Body of pancreas (tissue), 4 donors: ENCODE results near the gene RTF2.

Source experiments
- POLR2A ChIP-seq, 3 donors: fragments of 450-650 bp; IDR thresholded peaks; one replicate each; pipeline ENCODE4 v1.6.1; 2016; ENCODE audit warnings: antibody characterized with exemption in 3 of 3, mild to moderate bottlenecking in 2 of 3
- TF ChIP-seq, protein P1 (sequence below), 7 experiments: fragments of 450-650 bp in 4 of 7; fragments of 200-600 bp in 3 of 7; sonication (generic) in 3 of 7; IDR thresholded peaks; one replicate each; pipeline ENCODE4 v1.5.1; 2016 to 2019; ENCODE audit warnings: antibody characterized with exemption in 7 of 7

DNA sequence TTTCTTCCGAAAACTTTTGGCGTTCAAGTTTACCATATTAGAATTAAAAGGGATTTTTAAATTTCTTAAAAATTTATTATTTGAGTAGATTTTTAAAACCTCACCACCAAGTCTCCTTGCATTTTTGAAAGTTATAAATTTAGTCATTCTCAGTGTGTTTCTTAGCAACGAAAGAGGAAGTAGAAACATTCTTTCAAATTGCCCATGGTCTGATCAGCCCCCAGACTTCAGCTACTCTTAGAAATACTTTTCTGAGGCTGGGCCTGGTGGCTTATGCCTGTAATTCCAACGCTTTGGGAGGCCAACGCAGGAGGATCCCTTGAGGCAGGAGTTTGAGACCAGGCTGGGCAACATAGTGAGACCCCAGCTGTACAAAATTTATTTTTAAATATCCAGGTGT, 15.1 kb upstream of the RTF2 start:
- TF ChIP-seq, protein P1, sequence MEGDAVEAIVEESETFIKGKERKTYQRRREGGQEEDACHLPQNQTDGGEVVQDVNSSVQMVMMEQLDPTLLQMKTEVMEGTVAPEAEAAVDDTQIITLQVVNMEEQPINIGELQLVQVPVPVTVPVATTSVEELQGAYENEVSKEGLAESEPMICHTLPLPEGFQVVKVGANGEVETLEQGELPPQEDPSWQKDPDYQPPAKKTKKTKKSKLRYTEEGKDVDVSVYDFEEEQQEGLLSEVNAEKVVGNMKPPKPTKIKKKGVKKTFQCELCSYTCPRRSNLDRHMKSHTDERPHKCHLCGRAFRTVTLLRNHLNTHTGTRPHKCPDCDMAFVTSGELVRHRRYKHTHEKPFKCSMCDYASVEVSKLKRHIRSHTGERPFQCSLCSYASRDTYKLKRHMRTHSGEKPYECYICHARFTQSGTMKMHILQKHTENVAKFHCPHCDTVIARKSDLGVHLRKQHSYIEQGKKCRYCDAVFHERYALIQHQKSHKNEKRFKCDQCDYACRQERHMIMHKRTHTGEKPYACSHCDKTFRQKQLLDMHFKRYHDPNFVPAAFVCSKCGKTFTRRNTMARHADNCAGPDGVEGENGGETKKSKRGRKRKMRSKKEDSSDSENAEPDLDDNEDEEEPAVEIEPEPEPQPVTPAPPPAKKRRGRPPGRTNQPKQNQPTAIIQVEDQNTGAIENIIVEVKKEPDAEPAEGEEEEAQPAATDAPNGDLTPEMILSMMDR (IDR thresholded peaks at IDR 0.05), result no peak
- TF ChIP-seq POLR2A (IDR thresholded peaks at IDR 0.05), result no peak
